HUES48 (cell line): ENCODE data around the gene FHIP1A.
"Not testable (repeated sequence)": the region's sequence is repeated elsewhere in the genome, so short reads cannot be mapped to it uniquely, and the experiment has no call there.

Experiments used
- H3K27ac ChIP-seq: one replicate; pipeline ENCODE4 v1.7.0; 2013; ENCODE audit warnings: low read depth, low read length, inconsistent platforms
- H3K27me3 ChIP-seq: 2 replicates; pipeline ENCODE4 v1.6.1; 2013; ENCODE audit warnings: mild to moderate bottlenecking, low read length; ENCODE audit not compliant: control insufficient read depth, insufficient read depth
- H3K36me3 ChIP-seq: 2 replicates; pipeline ENCODE4 v1.6.1; 2013; ENCODE audit warnings: low read length; ENCODE audit not compliant: control insufficient read depth, insufficient read depth
- H3K4me1 ChIP-seq: 2 replicates; pipeline ENCODE4 v1.6.1; 2013; ENCODE audit warnings: mild to moderate bottlenecking, low read length; ENCODE audit not compliant: control insufficient read depth, insufficient read depth
- H3K4me3 ChIP-seq: 2 replicates; pipeline ENCODE4 v1.5.1; 2013; ENCODE audit warnings: mild to moderate bottlenecking, low read depth, low read length
- H3K9ac ChIP-seq: 2 replicates; pipeline ENCODE4 v1.6.1; 2013; ENCODE audit warnings: mild to moderate bottlenecking, low read depth, low read length, moderate library complexity
- H3K9me3 ChIP-seq: 2 replicates; pipeline ENCODE4 v1.6.1; 2013; ENCODE audit warnings: low read length; ENCODE audit not compliant: control insufficient read depth, insufficient read depth

The FHIP1A gene

DNA sequence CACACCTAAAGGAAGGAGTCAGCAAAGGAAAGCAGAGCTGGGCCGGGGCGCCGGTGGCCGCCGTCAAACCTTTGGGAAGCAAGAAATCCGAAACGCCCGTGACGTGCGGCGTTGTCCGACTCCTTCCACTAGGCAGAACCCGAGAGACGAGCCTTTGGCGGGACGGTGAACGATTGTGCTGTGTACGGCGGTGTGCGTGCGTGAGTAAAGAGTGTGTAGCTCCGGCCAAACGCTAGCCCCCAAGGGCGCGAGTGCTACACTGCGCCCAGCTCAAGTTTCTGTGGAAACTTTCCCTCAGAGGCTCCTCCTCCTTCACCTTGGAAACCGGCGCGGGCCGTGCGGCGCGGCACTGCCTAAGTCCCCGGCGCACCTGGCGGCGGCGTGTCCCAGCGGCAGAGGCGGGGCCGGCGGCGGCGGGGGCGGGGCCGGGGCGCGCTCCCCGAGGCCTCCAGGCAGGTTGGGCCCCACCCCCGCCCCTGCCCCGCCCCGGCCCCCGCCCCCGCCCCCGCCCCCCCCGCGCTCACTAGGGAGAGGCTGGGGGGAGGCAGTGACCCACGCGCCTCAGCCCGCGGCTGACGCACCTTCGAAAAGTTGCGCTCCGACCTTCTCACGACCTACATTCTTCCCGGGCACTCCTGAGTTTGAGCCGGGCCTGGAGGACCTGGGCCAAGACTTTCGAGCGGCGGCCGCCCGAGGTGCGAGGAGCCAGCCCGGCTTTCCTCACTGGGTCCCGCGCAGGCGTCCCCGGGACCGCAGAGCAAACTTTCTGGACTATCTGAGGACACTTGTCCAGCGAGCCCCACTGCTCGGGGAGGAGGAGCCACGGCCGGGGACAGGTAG lies at the start of gene FHIP1A:
Gene FHIP1A (plus strand): TSS at position 547 of the 840 bp plus-strand sequence. CDS start 157,084 bp downstream, outside the sequence.
- no peaks in the 10 kb centered on the region for H3K36me3 ChIP-seq
- H3K9me3 ChIP-seq, result no peaks in the 10 kb centered on the region
- H3K9ac ChIP-seq, result peak within 1 kb of the TSS; percentile 83
- H3K4me3 ChIP-seq, result peak within 1 kb of the TSS; percentile 95
- peaks cover 17% of the 10 kb centered on the region for H3K4me1 ChIP-seq
- peak within 1 kb of the TSS; percentile 92 for H3K27ac ChIP-seq
- H3K27me3 ChIP-seq, result no peaks in the 10 kb centered on the region

DNA sequence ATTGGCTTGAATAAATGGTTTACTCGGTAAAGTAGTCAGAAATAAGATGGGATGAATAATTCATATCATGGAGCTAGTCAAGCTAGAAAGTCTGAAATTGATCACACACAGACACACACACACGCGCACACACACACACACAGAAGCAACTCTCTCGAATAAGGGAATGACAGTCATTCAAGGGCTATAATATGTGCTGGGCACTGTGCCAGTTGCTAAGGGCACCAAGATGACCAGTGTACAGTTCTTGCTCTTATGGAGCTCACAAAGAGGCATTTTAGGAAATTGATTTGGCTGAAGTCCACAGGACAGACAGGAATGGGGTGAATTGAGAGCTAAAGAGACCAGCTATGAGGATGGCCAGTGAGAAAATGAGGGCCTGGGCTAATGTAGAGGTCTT lies 49.4 kb upstream of the FHIP1A start:
- no peaks in the 10 kb centered on the region for H3K36me3 ChIP-seq

DNA sequence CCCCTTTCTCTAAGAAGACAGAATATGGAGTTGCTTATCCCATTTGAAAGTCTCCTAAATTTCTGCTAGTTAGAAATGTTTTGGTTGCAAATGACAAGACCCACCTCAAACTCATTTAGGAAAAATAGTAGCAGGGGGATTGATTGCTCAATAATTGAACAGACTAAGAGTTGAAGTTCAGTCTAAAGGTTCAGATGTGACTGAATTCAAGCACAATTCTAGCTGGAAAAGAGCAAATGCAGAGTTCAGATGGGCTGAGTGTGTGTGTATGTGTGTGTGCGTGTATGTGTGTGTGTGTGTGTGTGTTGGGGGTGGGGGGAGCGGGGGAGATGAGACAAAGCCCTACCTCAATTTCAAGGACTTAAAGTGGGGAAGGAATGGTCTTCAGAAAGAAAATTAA lies 47.9 kb upstream of the FHIP1A start:
- Histone ChIP-seq H3K36me3 (no peaks in the 10 kb centered on the region), H3K9me3 (no peaks in the 10 kb centered on the region), H3K4me1 (no peaks in the 10 kb centered on the region), H3K4me3 (no peak overlapping the region), H3K9ac (no peak overlapping the region), H3K27me3 (no peaks in the 10 kb centered on the region), H3K27ac (no peak overlapping the region)

More for the DNA sequence above, 49.4 kb upstream of the FHIP1A start:
- H3K4me3 ChIP-seq, result no peak overlapping the region
- H3K9me3 ChIP-seq, result no peaks in the 10 kb centered on the region
- no peak overlapping the region for H3K9ac ChIP-seq
- no peaks in the 10 kb centered on the region for H3K27me3 ChIP-seq
- no peaks in the 10 kb centered on the region for H3K4me1 ChIP-seq
- H3K27ac ChIP-seq, result no peak overlapping the region

GRCh38 chr4:151361966-151362365 lies 47.0 kb upstream of the FHIP1A start:
- Histone ChIP-seq H3K27ac (no peak overlapping the region), H3K9me3 (no peaks in the 10 kb centered on the region), H3K9ac (no peak overlapping the region), H3K4me3 (no peak overlapping the region), H3K4me1 (no peaks in the 10 kb centered on the region), H3K27me3 (no peaks in the 10 kb centered on the region), H3K36me3 (no peaks in the 10 kb centered on the region)

DNA sequence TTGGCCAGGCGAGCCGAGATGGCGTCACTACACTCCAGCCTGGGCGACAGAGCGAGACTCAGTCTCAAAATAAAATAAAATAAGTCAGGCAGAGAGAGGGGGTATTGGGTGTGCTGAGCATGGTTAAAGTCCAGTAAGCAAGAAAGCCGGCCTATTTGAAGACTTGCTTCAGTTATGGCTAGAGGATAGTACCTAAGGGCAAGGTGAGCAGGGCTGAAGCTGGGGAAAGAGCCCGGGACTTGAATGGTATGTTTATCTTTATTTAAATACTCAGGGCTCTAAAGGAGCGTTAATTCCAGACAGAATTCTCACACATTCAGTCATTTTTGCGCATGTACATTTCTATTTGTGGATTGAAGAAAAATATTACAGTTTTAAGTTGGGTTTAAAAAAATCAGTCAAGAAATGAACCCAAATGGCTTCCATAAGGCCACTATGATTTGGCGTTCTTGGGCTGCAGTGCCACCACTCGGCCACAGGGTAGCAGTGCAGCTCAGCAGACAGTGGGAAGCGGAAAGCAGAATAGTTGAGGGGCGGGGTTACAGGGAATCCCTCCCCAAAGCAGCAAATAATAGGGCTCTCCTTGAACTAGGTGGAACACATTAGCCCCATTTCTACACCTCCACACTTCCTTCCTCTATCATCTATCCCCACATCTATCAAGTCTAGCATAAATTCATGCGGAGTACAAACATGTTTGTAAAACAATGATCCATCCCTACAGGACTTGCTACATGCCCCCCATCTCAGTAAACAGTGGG lies 46.4 kb upstream of the FHIP1A start:
- H3K36me3 ChIP-seq, result no peaks in the 10 kb centered on the region
- H3K4me3 ChIP-seq, result no peak overlapping the region
- no peak overlapping the region for H3K27ac ChIP-seq
- H3K9me3 ChIP-seq, result no peaks in the 10 kb centered on the region
- H3K27me3 ChIP-seq, result no peaks in the 10 kb centered on the region
- no peaks in the 10 kb centered on the region for H3K4me1 ChIP-seq
- no peak overlapping the region for H3K9ac ChIP-seq

DNA sequence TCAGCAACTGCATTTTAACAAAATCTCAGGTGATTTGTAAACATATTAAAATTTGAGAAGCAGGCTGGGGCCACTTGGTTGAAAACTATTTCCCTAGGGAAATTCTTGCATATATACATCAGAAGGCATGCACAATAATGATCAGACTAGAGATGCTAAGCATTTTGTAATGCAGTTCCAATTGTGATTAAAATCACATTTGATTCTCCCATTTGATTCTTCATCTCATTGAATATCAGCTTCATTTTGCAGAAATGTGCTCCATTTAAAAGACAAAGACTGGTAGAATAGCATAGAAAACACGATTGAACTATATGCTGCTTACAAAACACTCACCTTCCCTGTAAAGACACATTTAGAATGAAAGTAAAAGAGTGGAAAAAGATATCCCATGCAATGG lies 32.4 kb upstream of the FHIP1A start:
- H3K4me1 ChIP-seq, result peaks cover 12% of the 10 kb centered on the region; the same call in 1 of the 2 replicates
- H3K27ac ChIP-seq, result no peak overlapping the region

DNA sequence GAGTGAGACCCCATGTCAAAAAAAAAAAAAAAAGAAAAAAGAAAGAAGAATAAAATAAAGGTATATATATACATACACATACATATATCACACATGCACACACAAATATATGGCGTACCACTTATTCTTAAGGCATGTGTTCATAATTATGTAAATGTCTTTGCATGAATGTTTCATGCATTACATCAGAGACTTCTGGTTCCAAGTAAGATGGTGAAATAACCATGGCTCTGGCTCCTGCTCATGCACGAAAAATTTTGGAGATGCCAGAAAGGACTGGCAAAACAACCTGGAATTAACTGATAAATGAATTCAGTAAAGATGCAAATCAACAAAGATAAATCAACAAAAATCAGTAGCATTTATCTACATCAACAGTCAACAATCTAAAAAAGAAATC lies 19.7 kb upstream of the FHIP1A start:
- Histone ChIP-seq H3K27me3 (no peaks in the 10 kb centered on the region), H3K4me1 (no peaks in the 10 kb centered on the region), H3K4me3 (no peak overlapping the region), H3K27ac (no peak overlapping the region), H3K9me3 (peaks cover 3% of the 10 kb centered on the region), H3K36me3 (no peaks in the 10 kb centered on the region), H3K9ac (no peak overlapping the region)

More for the DNA sequence above, 32.4 kb upstream of the FHIP1A start:
- Histone ChIP-seq H3K4me3 (no peak overlapping the region; the same call in 1 of the 2 replicates), H3K9me3 (no peaks in the 10 kb centered on the region), H3K27me3 (no peaks in the 10 kb centered on the region), H3K36me3 (no peaks in the 10 kb centered on the region), H3K9ac (no peak overlapping the region)

DNA sequence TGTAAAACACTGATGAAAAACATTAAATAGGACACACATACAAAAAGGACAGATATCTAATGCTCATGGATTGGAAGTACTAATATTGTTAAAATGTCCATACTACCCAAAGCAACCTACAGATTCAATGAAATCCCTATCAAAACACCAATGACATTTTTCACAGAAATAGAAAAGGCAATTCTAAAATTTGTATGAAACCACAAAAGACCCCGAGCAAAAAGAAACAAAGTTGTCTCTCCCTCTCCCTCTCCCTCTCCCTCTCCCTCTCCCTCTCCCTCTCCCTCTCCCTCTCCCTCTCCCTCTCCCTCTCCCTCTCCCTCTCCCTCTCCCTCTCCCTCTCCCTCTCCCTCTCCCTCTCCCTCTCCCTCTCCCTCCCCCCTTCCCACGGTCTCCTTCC lies 19.2 kb upstream of the FHIP1A start:
- H3K9me3 ChIP-seq, H3K4me3 ChIP-seq, H3K27ac ChIP-seq, H3K9ac ChIP-seq, H3K36me3 ChIP-seq, H3K4me1 ChIP-seq, H3K27me3 ChIP-seq: not testable (repeated sequence)

DNA sequence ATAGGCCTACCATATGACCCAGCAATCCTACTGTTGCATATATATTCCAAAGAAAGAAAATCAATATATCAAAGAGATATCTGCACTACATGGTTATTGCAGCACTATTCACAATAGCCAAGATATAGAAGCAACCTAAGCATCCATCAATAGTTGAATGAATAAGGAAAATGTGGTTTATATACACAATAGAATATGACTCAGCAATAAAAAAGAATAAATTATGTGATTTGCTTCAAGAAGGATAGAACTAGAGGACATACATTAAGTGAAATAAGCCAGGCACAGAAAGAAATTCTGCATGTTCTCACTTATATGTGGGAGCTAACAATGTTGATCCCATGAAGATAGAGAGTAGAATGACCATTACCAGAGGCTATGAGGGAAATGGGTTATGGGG lies 13.1 kb upstream of the FHIP1A start:
- Histone ChIP-seq H3K9ac (no peak overlapping the region), H3K27ac (no peak overlapping the region), H3K9me3 (no peaks in the 10 kb centered on the region), H3K27me3 (no peaks in the 10 kb centered on the region), H3K4me1 (no peaks in the 10 kb centered on the region), H3K4me3 (no peak overlapping the region), H3K36me3 (no peaks in the 10 kb centered on the region)

GRCh38 chr4:151400343-151400742 lies 8.6 kb upstream of the FHIP1A start:
- Histone ChIP-seq H3K9ac (no peak overlapping the region), H3K4me1 (no peaks in the 10 kb centered on the region), H3K27me3 (no peaks in the 10 kb centered on the region), H3K4me3 (no peak overlapping the region), H3K9me3 (no peaks in the 10 kb centered on the region), H3K27ac (no peak overlapping the region), H3K36me3 (no peaks in the 10 kb centered on the region)

DNA sequence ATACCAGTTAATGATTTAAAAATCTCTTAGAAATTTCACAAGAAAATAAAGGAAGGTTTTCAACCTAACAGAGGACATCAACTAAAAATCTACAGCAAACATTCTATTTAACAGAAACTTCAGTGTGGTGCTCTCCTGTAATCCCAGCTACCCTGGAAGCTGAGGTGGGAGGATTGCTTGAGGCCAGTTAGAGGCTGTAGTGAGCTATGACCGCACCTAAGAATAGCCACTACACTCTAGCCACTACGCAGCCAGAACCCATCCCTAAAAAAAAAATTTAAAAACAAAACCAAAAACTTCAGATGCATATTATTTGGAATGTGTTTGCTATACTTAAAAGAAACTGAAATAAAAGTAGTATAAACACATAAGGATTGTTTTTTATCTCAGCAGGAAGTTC lies 7.2 kb upstream of the FHIP1A start:
- H3K27ac ChIP-seq, result no peak overlapping the region
- no peak overlapping the region for H3K4me3 ChIP-seq
- H3K9me3 ChIP-seq, result no peaks in the 10 kb centered on the region
- no peak overlapping the region for H3K9ac ChIP-seq
- no peaks in the 10 kb centered on the region for H3K4me1 ChIP-seq
- no peaks in the 10 kb centered on the region for H3K27me3 ChIP-seq
- H3K36me3 ChIP-seq, result no peaks in the 10 kb centered on the region
